ENCODE results near the gene MAP2K5.

MAP2K5 gene

DNA sequence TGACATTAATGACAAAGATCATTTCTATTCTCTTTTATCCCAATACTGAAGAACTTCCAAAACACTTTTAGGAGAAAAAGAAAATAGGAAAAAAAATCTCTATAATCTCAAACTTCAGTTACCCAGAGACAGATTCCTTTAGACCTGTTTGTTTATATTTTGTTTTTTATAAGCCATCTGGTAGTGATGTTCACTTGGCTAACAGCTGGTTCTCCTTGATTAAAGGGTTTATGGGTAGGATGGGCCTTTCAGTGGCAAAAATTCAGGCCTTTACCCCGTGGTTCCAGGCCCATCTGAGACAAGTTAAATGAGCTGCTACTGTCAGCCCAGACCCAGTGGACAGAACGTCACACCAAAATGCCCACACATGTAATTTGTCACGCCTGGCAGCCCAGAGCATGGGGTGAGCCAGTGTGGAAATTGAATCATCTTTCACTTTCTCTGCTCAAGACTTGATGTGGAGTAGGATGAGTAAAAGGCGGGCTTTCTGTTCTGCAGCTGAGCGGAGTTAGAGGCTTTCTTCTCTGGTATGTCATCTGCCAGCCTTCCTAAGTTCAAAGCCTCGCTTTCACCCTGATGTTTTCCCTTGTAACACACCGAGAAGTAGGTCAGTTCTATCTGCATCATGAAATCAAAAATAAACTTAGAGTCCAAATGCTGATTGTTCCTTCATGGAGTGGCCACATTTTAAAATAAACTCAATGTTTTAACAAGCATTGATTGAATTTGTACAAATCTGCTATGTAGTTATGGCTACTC lies 220.3 kb downstream of the MAP2K5 start:
- DNase-seq (ENCODE audit: low spot score): no peak
- ChIA-PET POLR2A (ENCODE audit: low non-redundant PET) (no interaction called here), CTCF (no interaction called here)
- no peak overlapping the region for H3K27ac ChIP-seq
- TF ChIP-seq, protein P1, sequence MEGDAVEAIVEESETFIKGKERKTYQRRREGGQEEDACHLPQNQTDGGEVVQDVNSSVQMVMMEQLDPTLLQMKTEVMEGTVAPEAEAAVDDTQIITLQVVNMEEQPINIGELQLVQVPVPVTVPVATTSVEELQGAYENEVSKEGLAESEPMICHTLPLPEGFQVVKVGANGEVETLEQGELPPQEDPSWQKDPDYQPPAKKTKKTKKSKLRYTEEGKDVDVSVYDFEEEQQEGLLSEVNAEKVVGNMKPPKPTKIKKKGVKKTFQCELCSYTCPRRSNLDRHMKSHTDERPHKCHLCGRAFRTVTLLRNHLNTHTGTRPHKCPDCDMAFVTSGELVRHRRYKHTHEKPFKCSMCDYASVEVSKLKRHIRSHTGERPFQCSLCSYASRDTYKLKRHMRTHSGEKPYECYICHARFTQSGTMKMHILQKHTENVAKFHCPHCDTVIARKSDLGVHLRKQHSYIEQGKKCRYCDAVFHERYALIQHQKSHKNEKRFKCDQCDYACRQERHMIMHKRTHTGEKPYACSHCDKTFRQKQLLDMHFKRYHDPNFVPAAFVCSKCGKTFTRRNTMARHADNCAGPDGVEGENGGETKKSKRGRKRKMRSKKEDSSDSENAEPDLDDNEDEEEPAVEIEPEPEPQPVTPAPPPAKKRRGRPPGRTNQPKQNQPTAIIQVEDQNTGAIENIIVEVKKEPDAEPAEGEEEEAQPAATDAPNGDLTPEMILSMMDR (conservative IDR thresholded peaks at IDR 0.05; ENCODE audit: low read depth): no peak

- DNase-seq (ENCODE audit: low spot score): no peak
- POLR2A ChIA-PET (ENCODE audit: low non-redundant PET): no interaction called here
- TF ChIP-seq, protein P1 (conservative IDR thresholded peaks at IDR 0.05; ENCODE audit: low read depth): no peak
- H3K27ac ChIP-seq: no peak overlapping the region
- CTCF ChIA-PET: no interaction called here
Observed at GRCh38 chr15:67765701-67766100, 223.2 kb downstream of the MAP2K5 start.

DNA sequence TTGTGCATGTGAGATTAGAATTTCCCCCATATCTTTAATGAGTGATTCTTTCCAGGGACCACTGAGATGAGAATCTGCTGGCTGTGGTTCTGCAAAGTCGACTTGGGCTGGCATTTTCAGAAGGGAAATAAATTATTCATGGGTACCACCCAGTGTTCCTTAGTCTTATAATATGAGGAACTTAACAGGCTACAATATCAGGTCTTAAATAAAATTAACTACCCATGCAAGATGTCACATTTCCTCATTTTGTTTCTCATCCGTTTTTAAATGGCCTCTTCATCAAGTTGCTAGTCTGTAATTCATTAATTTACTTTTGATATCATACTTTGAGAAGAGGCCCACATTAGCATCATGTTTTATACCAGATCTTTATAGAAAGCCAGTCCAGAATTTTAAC lies 224.5 kb downstream of the MAP2K5 start:
- ChIA-PET CTCF (interaction anchor here (0.6 kb wide), 1 partner anchor 297 kb away, joined by 3 read pairs; no protein-coding TSS in a partner anchor), POLR2A (ENCODE audit: low non-redundant PET) (no interaction called here)
- TF ChIP-seq, protein P1 (conservative IDR thresholded peaks at IDR 0.05; ENCODE audit: low read depth): no peak
- no peak overlapping the region for H3K27ac ChIP-seq
- no peak for DNase-seq (ENCODE audit: low spot score)

GRCh38 chr15:67768313-67768977 lies 225.9 kb downstream of the MAP2K5 start:
- TF ChIP-seq, protein P1 (conservative IDR thresholded peaks at IDR 0.05; ENCODE audit: low read depth): no peak
- CTCF ChIA-PET: no interaction called here
- H3K27ac ChIP-seq: no peak overlapping the region
- no peak for DNase-seq (ENCODE audit: low spot score)
- POLR2A ChIA-PET (ENCODE audit: low non-redundant PET): no interaction called here

- ChIA-PET POLR2A (ENCODE audit: low non-redundant PET) (no interaction called here), CTCF (interaction anchor here (0.7 kb wide), 1 partner anchor 48 kb away, joined by 4 read pairs; no protein-coding TSS in a partner anchor)
- H3K27ac ChIP-seq: no peak overlapping the region
- DNase-seq (ENCODE audit: low spot score): no peak
- TF ChIP-seq, protein P1 (conservative IDR thresholded peaks at IDR 0.05; ENCODE audit: low read depth): no peak
Observed at GRCh38 chr15:67769497-67770357, 227.2 kb downstream of the MAP2K5 start.

- CTCF ChIA-PET: interaction anchor here (0.5 kb wide), 1 partner anchor 1601 kb away, joined by 3 read pairs; no protein-coding TSS in a partner anchor
Observed at GRCh38 chr15:67770358-67770628, 227.8 kb downstream of the MAP2K5 start.

More at GRCh38 chr15:67770358-67770628, 227.8 kb downstream of the MAP2K5 start:
- TF ChIP-seq, protein P1 (conservative IDR thresholded peaks at IDR 0.05; ENCODE audit: low read depth): no peak
- POLR2A ChIA-PET (ENCODE audit: low non-redundant PET): interaction anchor here (0.6 kb wide), 1 partner anchor 14 kb away, joined by 3 read pairs; no protein-coding TSS in a partner anchor
- no peak for DNase-seq (ENCODE audit: low spot score)
- H3K27ac ChIP-seq: no peak overlapping the region

Measured in RWPE1 (cell line).